Ishikawa (cell line): ENCODE data around the gene PDCD4.
A peak's percentile ranks its signal among the peaks of the same experiment; 100 is the strongest.

Source experiments
- CEBPB ChIP-seq: IDR thresholded peaks from 2 replicates; pipeline ENCODE4 v1.6.1; 2012
- CREB1 ChIP-seq: IDR thresholded peaks from 2 replicates; pipeline ENCODE4 v1.6.1; 2012; ENCODE audit warnings: low read depth
- EGR1 ChIP-seq: IDR thresholded peaks from 2 replicates; pipeline ENCODE4 v1.6.1; 2012
- EP300 ChIP-seq: IDR thresholded peaks from 2 replicates; pipeline ENCODE4 v1.6.1; 2012; ENCODE audit warnings: borderline replicate concordance
- FOXM1 ChIP-seq: IDR thresholded peaks from 2 replicates; pipeline ENCODE4 v1.6.1; 2012; ENCODE audit warnings: low read depth, borderline replicate concordance
- MAX ChIP-seq: IDR thresholded peaks from 2 replicates; pipeline ENCODE4 v1.6.1; 2012
- NFIC ChIP-seq: IDR thresholded peaks from 2 replicates; pipeline ENCODE4 v1.6.1; 2012
- RAD21 ChIP-seq: IDR thresholded peaks from 2 replicates; pipeline ENCODE4 v1.6.1; 2012; ENCODE audit warnings: low read depth
- REST ChIP-seq: IDR thresholded peaks from 2 replicates; pipeline ENCODE4 v1.6.1; 2012; ENCODE audit warnings: low read depth, mild to moderate bottlenecking
- TAF1 ChIP-seq: IDR thresholded peaks from 2 replicates; pipeline ENCODE4 v1.6.1; 2012; ENCODE audit warnings: low read depth, mild to moderate bottlenecking
- TCF12 ChIP-seq: IDR thresholded peaks from 2 replicates; pipeline ENCODE4 v1.6.1; 2012; ENCODE audit warnings: low read depth
- TEAD4 ChIP-seq: IDR thresholded peaks from 2 replicates; pipeline ENCODE4 v1.6.1; 2012
- USF1 ChIP-seq: IDR thresholded peaks from 2 replicates; pipeline ENCODE4 v1.6.1; 2012
- YY1 ChIP-seq: IDR thresholded peaks from 2 replicates; pipeline ENCODE4 v1.6.1; 2012; ENCODE audit warnings: low read depth
- ZBTB7A ChIP-seq: IDR thresholded peaks from 2 replicates; pipeline ENCODE4 v1.6.1; 2012; ENCODE audit warnings: low read depth

Gene PDCD4

GRCh38 chr10:110901954-110902819, 30.5 kb downstream of the PDCD4 start:
- TF ChIP-seq TAF1 (no peak), TEAD4 (no peak), REST (no peak), RAD21 (no peak), CEBPB (peak; percentile 77), CREB1 (no peak), FOXM1 (no peak), NFIC (no peak), TCF12 (no peak)

GRCh38 chr10:110903280-110904278, 31.9 kb downstream of the PDCD4 start:
- no peak for TF ChIP-seq CREB1
- no peak for TF ChIP-seq CEBPB
- TF ChIP-seq TEAD4 = no peak
- no peak for TF ChIP-seq MAX
- TF ChIP-seq EGR1 = no peak
- no peak for TF ChIP-seq REST
- no peak for TF ChIP-seq ZBTB7A
- TF ChIP-seq RAD21 = no peak
- no peak for TF ChIP-seq YY1
- TF ChIP-seq EP300 = no peak
- no peak for TF ChIP-seq NFIC
- TF ChIP-seq TAF1 = no peak
- TF ChIP-seq TCF12 = no peak
- no peak for TF ChIP-seq USF1
- TF ChIP-seq FOXM1 = no peak

- TF ChIP-seq NFIC (no peak), ZBTB7A (no peak)
Observed at GRCh38 chr10:110910138-110910537, 38.4 kb downstream of the PDCD4 start.

- TF ChIP-seq MAX (no peak), TAF1 (no peak), TEAD4 (no peak), CEBPB (no peak), EP300 (no peak), TCF12 (no peak)
Observed at GRCh38 chr10:110912374-110912773, 40.6 kb downstream of the PDCD4 start.

- TF ChIP-seq TCF12 = no peak
- TF ChIP-seq ZBTB7A = no peak
- no peak for TF ChIP-seq USF1
Observed at GRCh38 chr10:110914431-110914830, 42.7 kb downstream of the PDCD4 start.

GRCh38 chr10:110915035-110915434, 43.3 kb downstream of the PDCD4 start:
- TF ChIP-seq RAD21 (no peak), EP300 (no peak), ZBTB7A (no peak), REST (no peak), TEAD4 (no peak), TAF1 (no peak), FOXM1 (no peak), YY1 (no peak), EGR1 (no peak), CREB1 (no peak)
